Measurements from ENCODE around the gene TGFBRAP1.

The TGFBRAP1 gene

DNA sequence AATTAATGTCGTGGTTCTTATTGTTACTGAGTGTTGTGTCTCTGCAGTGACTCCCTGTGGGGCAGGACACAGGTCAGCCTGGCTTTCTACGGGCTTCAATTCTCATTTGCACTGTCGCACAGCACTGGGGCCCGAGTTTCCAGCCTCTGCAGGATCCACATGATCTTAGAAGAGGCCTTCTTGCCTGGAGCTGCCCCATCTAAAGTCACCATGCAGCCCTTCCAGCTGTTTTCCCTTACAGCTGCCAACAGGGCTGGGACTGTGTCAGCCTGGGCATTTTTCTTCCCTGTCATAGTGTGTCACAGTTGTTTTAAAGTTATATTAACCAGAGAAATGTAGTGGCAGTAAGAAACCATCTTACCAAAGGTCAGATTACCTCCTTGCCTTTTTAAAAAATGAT is 42.3 kb upstream of the TGFBRAP1 start:
- in situ Hi-C loops (cut with HindIII; ENCODE audit: low pct_ligation_motif_present, low sequenced_read_pairs): loop anchor here (25.0 kb wide), 1 partner anchor 140 kb away; no protein-coding TSS in a partner anchor
- DNase-seq: no peak
- Histone ChIP-seq H3K36me3 (replicated peaks) (peaks cover 94% of the 10 kb centered on the region), H3K27me3 (replicated peaks) (no peaks in the 10 kb centered on the region), H3K27ac (peak overlapping the region; percentile 45), H3K4me3 (ENCODE audit: low read depth, low read length) (no peak overlapping the region)
- TF ChIP-seq, protein P1, sequence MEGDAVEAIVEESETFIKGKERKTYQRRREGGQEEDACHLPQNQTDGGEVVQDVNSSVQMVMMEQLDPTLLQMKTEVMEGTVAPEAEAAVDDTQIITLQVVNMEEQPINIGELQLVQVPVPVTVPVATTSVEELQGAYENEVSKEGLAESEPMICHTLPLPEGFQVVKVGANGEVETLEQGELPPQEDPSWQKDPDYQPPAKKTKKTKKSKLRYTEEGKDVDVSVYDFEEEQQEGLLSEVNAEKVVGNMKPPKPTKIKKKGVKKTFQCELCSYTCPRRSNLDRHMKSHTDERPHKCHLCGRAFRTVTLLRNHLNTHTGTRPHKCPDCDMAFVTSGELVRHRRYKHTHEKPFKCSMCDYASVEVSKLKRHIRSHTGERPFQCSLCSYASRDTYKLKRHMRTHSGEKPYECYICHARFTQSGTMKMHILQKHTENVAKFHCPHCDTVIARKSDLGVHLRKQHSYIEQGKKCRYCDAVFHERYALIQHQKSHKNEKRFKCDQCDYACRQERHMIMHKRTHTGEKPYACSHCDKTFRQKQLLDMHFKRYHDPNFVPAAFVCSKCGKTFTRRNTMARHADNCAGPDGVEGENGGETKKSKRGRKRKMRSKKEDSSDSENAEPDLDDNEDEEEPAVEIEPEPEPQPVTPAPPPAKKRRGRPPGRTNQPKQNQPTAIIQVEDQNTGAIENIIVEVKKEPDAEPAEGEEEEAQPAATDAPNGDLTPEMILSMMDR (IDR thresholded peaks at IDR 0.05; ENCODE audit: low read depth, low read length, missing control alignments): no peak

DNA sequence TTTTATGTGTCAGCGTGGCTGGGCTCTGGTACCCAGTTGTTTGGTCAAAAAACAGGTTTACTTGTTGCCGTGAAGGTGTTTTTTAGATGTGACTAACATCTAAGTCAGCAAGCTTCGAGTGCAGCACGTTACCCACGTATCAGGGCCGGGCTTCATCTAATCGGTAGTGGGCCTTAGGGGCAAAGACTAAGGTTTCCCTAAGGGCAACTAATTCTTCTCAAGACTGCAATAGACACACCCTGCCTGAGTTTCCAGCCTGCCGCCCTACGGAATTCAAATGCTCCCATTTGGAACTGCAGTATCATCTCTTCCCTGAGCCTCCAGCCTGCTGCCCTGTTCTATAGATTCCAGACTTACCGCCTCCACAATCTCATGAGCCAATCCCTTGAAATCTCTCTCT is 41.6 kb upstream of the TGFBRAP1 start:
- no peak for DNase-seq
- in situ Hi-C loops (cut with HindIII; ENCODE audit: low pct_ligation_motif_present, low sequenced_read_pairs): loop anchor here (25.0 kb wide), 1 partner anchor 141 kb away; no protein-coding TSS in a partner anchor
- H3K4me3 ChIP-seq (ENCODE audit: low read depth, low read length): no peak overlapping the region
- H3K36me3 ChIP-seq (replicated peaks): peaks cover 94% of the 10 kb centered on the region
- TF ChIP-seq, protein P1 (IDR thresholded peaks at IDR 0.05; ENCODE audit: low read depth, low read length, missing control alignments): no peak
- peak overlapping the region; percentile 45 for H3K27ac ChIP-seq
- H3K27me3 ChIP-seq (replicated peaks): no peaks in the 10 kb centered on the region

DNA sequence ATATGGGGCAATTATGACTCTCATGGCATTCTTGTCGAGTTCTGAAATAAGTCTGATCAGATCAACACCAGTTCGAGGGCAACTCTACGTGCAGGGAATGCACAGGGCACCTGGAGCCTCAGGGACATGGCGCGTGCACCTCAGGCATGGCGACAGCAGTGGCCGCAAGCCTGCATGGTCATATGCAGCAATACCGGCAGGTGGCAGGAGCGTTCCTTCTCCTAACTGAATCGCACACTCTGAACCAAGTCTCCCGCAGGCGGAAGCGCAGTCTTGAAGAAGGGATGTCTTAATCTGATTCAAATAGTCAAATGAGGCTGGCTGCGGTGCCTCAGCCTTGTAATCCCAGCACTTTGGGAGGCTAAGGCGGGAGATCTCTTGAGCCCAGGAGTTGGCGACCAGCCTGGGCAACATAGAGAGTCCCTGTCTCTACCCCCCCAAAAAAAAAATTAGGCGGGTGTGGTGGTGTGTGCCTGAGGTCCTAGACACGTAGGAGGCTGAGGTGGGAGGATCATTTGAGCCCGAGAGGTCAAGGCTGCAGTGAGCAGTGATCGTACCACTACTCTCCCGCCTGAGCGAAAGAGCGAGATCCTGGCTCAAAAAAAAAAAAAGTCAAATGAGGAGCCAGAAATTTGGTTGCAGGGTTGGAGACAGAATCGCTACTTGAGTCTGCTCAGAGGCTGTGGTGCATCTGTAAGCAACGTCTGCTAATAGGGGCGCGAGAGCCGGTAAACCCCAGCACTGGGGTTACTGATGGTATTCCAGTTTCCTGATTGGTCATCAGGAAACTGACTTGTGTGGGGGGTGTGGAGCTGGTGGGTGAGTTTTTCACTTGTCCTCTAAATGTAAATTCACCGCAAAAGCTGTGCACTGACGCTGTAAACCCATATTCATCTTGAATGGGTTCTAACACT is 40.5 kb upstream of the TGFBRAP1 start:
- TF ChIP-seq, protein P1 (IDR thresholded peaks at IDR 0.05; ENCODE audit: low read depth, low read length, missing control alignments): peak; percentile 88
- Histone ChIP-seq H3K27ac (peak overlapping the region; percentile 45), H3K27me3 (replicated peaks) (no peaks in the 10 kb centered on the region), H3K4me3 (ENCODE audit: low read depth, low read length) (no peak overlapping the region), H3K36me3 (replicated peaks) (peaks cover 95% of the 10 kb centered on the region)
- in situ Hi-C loops (cut with HindIII; ENCODE audit: low pct_ligation_motif_present, low sequenced_read_pairs): loop anchor here (25.0 kb wide), 1 partner anchor 142 kb away; no protein-coding TSS in a partner anchor
- DNase-seq: peak; percentile 81

DNA sequence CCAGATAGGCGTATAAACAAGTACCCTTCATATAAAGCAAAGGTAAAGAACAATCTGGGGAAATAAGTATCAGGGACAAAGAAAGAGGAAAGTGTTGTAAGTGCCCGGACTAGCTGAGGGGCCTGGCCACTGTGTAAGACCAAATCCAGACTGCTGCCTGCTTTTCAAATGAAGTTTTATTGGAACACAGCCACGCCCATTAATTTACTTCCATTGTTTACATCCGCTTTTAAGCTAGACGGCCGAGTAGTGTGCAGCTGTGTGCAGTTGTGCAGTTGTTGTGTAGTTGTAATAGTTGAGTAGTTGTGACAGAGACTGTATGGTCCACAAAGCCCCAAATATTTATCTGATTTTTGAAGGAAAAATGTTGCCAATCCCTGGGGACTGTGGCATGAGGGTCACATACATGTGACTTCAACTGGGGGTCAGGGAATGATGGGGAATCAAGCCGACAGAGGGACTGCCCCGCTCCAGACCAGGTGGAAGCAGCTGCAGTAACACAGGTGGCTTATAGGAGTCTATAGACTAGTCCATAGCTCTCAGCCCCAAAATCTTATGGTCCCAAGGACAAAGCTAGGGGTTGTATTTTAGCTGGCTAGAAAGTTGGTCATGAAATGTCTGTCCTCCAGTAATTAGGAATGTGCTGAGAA is 39.3 kb upstream of the TGFBRAP1 start:
- Histone ChIP-seq H3K4me3 (ENCODE audit: low read depth, low read length) (no peak overlapping the region), H3K27ac (peak overlapping the region; percentile 45), H3K36me3 (replicated peaks) (peaks cover 96% of the 10 kb centered on the region), H3K27me3 (replicated peaks) (no peaks in the 10 kb centered on the region)
- TF ChIP-seq, protein P1 (IDR thresholded peaks at IDR 0.05; ENCODE audit: low read depth, low read length, missing control alignments): no peak
- in situ Hi-C loops (cut with HindIII; ENCODE audit: low pct_ligation_motif_present, low sequenced_read_pairs): loop anchor here (25.0 kb wide), 1 partner anchor 143 kb away; no protein-coding TSS in a partner anchor
- DNase-seq: no peak

DNA sequence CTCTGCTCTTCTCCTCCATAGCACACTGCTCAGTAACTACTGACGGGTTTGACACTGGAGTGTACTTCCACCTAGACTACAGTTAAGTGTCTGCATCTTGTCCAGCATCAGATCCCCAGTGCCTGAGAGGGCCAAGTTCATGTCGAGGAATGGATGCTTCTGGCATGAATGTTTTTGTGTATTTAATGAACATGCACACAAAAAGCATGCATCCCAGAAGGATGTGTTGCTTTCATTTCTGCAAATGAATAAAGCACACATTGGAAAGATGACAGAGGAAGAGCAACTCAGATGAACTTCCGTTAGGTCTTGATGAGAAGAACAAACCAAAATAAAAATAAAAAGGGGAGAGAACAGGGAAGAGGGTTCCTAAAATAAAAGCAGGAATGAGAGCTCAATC is 35.7 kb upstream of the TGFBRAP1 start:
- TF ChIP-seq, protein P1 (IDR thresholded peaks at IDR 0.05; ENCODE audit: low read depth, low read length, missing control alignments): no peak
- in situ Hi-C loops (cut with HindIII; ENCODE audit: low pct_ligation_motif_present, low sequenced_read_pairs): loop anchor here (25.0 kb wide), 1 partner anchor 147 kb away; no protein-coding TSS in a partner anchor
- Histone ChIP-seq H3K4me3 (ENCODE audit: low read depth, low read length) (no peak overlapping the region), H3K27ac (no peak overlapping the region), H3K36me3 (replicated peaks) (peaks cover 95% of the 10 kb centered on the region), H3K27me3 (replicated peaks) (no peaks in the 10 kb centered on the region)
- DNase-seq: no peak

Measured in brain microvascular endothelial cell (primary cell).